Uterus (tissue), 4 donors: Measurements from ENCODE around the gene KRTAP5-1. TPM values are rescaled to one million over a fixed set of nuclear protein-coding genes. Genes with fewer than 3 reads are reported as not detected.
"Not testable (repeated sequence)": the region's sequence is repeated elsewhere in the genome, so short reads cannot be mapped to it uniquely, and the experiment has no call there.

Experiments used
- DNase-seq, 2 donors: peaks; one replicate each; pipeline ENCODE4 v3.0.0-alpha.2; 2019 to 2020
- H3K27ac ChIP-seq, 2 donors: fragments of 200-600 bp; sonication (generic); 1 replicate in 1 of 2; 2 replicates in 1 of 2; pipeline ENCODE4 v1.5.1; 2016 to 2018
- H3K27me3 ChIP-seq, 2 donors: fragments of 200-600 bp; sonication (generic); one replicate each; pipeline ENCODE4 v1.5.1; 2018 to 2019; ENCODE audit warnings: control low read depth in 1 of 2
- H3K36me3 ChIP-seq, 2 donors: fragments of 200-600 bp; sonication (generic); one replicate each; pipeline ENCODE4 v1.5.1; 2019; ENCODE audit warnings: control low read depth in 1 of 2
- H3K4me1 ChIP-seq, 2 donors: fragments of 200-600 bp; sonication (generic); one replicate each; pipeline ENCODE4 v1.5.1; 2018 to 2019; ENCODE audit warnings: control low read depth in 1 of 2
- H3K4me3 ChIP-seq, 2 donors: fragments of 200-600 bp; sonication (generic); 1 replicate in 1 of 2; 2 replicates in 1 of 2; pipeline ENCODE4 v1.5.1; 2018 to 2019; ENCODE audit warnings: mild to moderate bottlenecking in 1 of 2
- H3K9me3 ChIP-seq, 2 donors: fragments of 200-600 bp; sonication (generic); one replicate each; pipeline ENCODE4 v1.5.1; 2019; ENCODE audit warnings: control low read depth in 1 of 2
- CTCF ChIP-seq, 4 experiments: fragments of 200-600 bp in 2 of 4; fragments of 450-650 bp in 2 of 4; sonication (generic) in 2 of 4; IDR thresholded peaks; one replicate each; pipeline ENCODE4 v1.5.1; 2016 to 2019; ENCODE audit warnings: antibody characterized with exemption in 4 of 4, mild to moderate bottlenecking in 2 of 4, moderate library complexity in 1 of 4
- POLR2A ChIP-seq, 2 donors: fragments of 450-650 bp; IDR thresholded peaks; one replicate each; pipeline ENCODE4 v1.6.1; 2016; ENCODE audit warnings: antibody characterized with exemption in 2 of 2, mild to moderate bottlenecking in 1 of 2, moderate library complexity in 1 of 2
- intact Hi-C: fragments of 100-400 bp; cut with DNase I; formaldehyde crosslinking; loops from one replicate; pipeline ENCODE4 v1.15.1; 2023; ENCODE audit warnings: low total_unique reads
- total RNA-seq, 4 donors: library from RNA; depleted of rRNA in 3 of 4; stranded (reverse); fragments of >200 nt in 3 of 4; gene quantifications; one replicate each; pipeline versions ENCODE4 v1.1.0 to v1.2.4, GENCODE V29; 2014 to 2023
- donor health status: DM: yes; HTN: yes; CAD: no.

Gene KRTAP5-1
- not detected for total RNA-seq

- H3K4me1 ChIP-seq, H3K27me3 ChIP-seq, H3K27ac ChIP-seq, intact Hi-C loops, H3K4me3 ChIP-seq, H3K36me3 ChIP-seq, H3K9me3 ChIP-seq, DNase-seq: not testable (repeated sequence)
These were observed at the start of gene KRTAP5-1 for GRCh38 chr11:1584661-1585370. KRTAP5-1 (minus strand) TSS chr11:1585283; CDS start chr11:1585249, 34 bp downstream.

GRCh38 chr11:1633864-1634263 is 48.8 kb upstream of the KRTAP5-1 start:
- TF ChIP-seq CTCF (IDR thresholded peaks at IDR 0.05), result no peak
- no peak for TF ChIP-seq POLR2A (IDR thresholded peaks at IDR 0.05)

GRCh38 chr11:1632053-1632714 is 47.1 kb upstream of the KRTAP5-1 start:
- no peak overlapping the region for H3K4me3 ChIP-seq
- no peaks in the 10 kb centered on the region for H3K36me3 ChIP-seq
- H3K4me1 ChIP-seq, result no peaks in the 10 kb centered on the region
- no peaks in the 10 kb centered on the region for H3K9me3 ChIP-seq
- no peak overlapping the region for H3K27ac ChIP-seq
- intact Hi-C loops, result no loop called here
- TF ChIP-seq CTCF (IDR thresholded peaks at IDR 0.05) (no peak), POLR2A (IDR thresholded peaks at IDR 0.05) (no peak)
- DNase-seq, result no peak
- H3K27me3 ChIP-seq, result no peaks in the 10 kb centered on the region

More at GRCh38 chr11:1633864-1634263, 48.8 kb upstream of the KRTAP5-1 start:
- intact Hi-C loops, result no loop called here
- Histone ChIP-seq H3K27ac (no peak overlapping the region), H3K4me3 (no peak overlapping the region), H3K27me3 (no peaks in the 10 kb centered on the region), H3K9me3 (no peaks in the 10 kb centered on the region), H3K4me1 (no peaks in the 10 kb centered on the region), H3K36me3 (no peaks in the 10 kb centered on the region)
- DNase-seq, result no peak

- Histone ChIP-seq H3K4me3 (no peak overlapping the region), H3K4me1 (no peaks in the 10 kb centered on the region), H3K27me3 (no peaks in the 10 kb centered on the region), H3K36me3 (no peaks in the 10 kb centered on the region), H3K27ac (no peak overlapping the region), H3K9me3 (no peaks in the 10 kb centered on the region)
- intact Hi-C loops, result no loop called here
- TF ChIP-seq CTCF (IDR thresholded peaks at IDR 0.05) (no peak), POLR2A (IDR thresholded peaks at IDR 0.05) (no peak)
- no peak for DNase-seq
These were observed 46.0 kb upstream of the KRTAP5-1 start for GRCh38 chr11:1631066-1631568.

- no peaks in the 10 kb centered on the region for H3K4me1 ChIP-seq
- H3K36me3 ChIP-seq, result no peaks in the 10 kb centered on the region
- DNase-seq, result no peak
- H3K4me3 ChIP-seq, result no peak overlapping the region
- no peaks in the 10 kb centered on the region for H3K9me3 ChIP-seq
- intact Hi-C loops, result no loop called here
- H3K27ac ChIP-seq, result no peak overlapping the region
- TF ChIP-seq POLR2A (IDR thresholded peaks at IDR 0.05), result no peak
- no peak for TF ChIP-seq CTCF (IDR thresholded peaks at IDR 0.05)
- H3K27me3 ChIP-seq, result no peaks in the 10 kb centered on the region
These were observed 45.2 kb upstream of the KRTAP5-1 start for GRCh38 chr11:1630271-1630670.
